ENCODE results near the gene IRX2.

- TF ChIP-seq EZH2 (optimal IDR thresholded peaks at IDR 0.05; ENCODE audit: low read depth, low read length) (no peak), CTCF (IDR thresholded peaks at IDR 0.05; ENCODE audit: low read length) (no peak), EZH2phosphoT487 (IDR thresholded peaks at IDR 0.05; ENCODE audit: low read length) (no peak)
Measured at GRCh38 chr5:2780421-2781171, 29.1 kb upstream of the IRX2 start.
